Measurements from ENCODE around the gene SLC44A1.

SLC44A1 gene

DNA sequence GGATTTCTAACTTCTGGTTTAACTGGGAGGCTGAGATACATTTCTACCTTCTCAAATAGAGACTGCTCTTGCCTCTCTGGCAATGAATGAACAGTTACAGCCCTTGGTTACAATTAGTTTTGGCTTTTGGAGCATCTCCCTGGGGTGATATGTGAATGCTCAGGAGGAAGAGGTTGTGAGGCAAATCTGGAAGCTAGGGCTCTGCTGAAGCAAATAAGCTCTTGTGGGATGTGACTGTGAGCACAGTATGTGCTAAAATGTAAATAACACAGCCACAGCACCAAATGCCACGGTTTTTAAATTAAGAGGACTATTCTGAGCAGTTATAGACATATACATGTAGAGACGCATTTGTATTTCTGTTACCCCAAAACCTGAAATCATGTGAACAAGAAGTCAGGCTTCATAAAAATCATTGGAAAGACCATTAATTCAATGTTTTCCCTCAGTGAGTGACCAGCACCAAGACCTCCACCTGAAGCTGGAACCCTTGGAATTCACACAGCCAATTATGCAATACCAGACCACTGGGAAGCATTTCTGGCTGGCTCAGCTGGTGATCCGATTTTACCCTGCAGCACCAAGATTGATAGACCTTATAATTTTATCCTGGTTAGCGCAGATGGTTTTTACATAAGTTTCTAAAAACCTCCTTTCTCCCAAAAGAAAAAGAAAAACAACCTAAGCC is 3.0 kb upstream of the SLC44A1 start:
- H3K27me3 ChIP-seq (ENCODE audit: control insufficient read depth, insufficient read depth, low read length, poor library complexity, severe bottlenecking), result no peaks in the 10 kb centered on the region
- peaks cover 11% of the 10 kb centered on the region for H3K4me1 ChIP-seq (ENCODE audit: control insufficient read depth, insufficient read depth, low read length)
- no peaks in the 10 kb centered on the region for H3K9me3 ChIP-seq (ENCODE audit: control insufficient read depth, low read length)
- 67 to 69% methylated on average over 3 to 4 of the region's 4 CpGs for WGBS, 2 experiments
- H3K4me3 ChIP-seq (ENCODE audit: insufficient read depth, low read depth, low read length), result no peak overlapping the region
- H3K36me3 ChIP-seq (ENCODE audit: control insufficient read depth, insufficient read depth, low read length), result no peaks in the 10 kb centered on the region
- no peak overlapping the region for H3K27ac ChIP-seq (ENCODE audit: insufficient read depth, low read depth, low read length, poor library complexity, severe bottlenecking)

DNA sequence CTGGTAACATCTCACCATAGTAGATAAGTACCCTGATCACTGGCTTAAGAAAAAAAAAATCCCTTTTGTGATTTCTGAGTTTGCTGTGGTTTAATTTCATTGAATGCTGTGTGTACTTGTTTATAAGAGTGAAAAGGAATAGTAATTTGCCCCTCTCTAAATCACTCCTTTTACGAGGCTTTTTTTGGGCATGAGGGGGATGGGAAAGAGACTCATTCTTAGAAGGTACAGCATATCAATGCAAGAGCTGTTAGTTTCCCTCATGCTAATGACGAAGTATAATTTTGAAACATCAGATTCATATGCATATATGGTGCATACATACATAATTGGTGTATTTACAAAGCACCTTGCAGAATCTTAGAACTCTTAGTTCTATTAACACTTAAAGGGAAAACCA is 2.4 kb upstream of the SLC44A1 start:
- no peak overlapping the region for H3K4me3 ChIP-seq (ENCODE audit: insufficient read depth, low read depth, low read length)
- no peak overlapping the region for H3K27ac ChIP-seq (ENCODE audit: insufficient read depth, low read depth, low read length, poor library complexity, severe bottlenecking)
- H3K9me3 ChIP-seq (ENCODE audit: control insufficient read depth, low read length), result no peaks in the 10 kb centered on the region
- 60 to 64% methylated on average over 1 of the region's 2 CpGs for WGBS, 2 experiments
- H3K36me3 ChIP-seq (ENCODE audit: control insufficient read depth, insufficient read depth, low read length), result no peaks in the 10 kb centered on the region
- no peaks in the 10 kb centered on the region for H3K27me3 ChIP-seq (ENCODE audit: control insufficient read depth, insufficient read depth, low read length, poor library complexity, severe bottlenecking)
- peaks cover 11% of the 10 kb centered on the region for H3K4me1 ChIP-seq (ENCODE audit: control insufficient read depth, insufficient read depth, low read length)

DNA sequence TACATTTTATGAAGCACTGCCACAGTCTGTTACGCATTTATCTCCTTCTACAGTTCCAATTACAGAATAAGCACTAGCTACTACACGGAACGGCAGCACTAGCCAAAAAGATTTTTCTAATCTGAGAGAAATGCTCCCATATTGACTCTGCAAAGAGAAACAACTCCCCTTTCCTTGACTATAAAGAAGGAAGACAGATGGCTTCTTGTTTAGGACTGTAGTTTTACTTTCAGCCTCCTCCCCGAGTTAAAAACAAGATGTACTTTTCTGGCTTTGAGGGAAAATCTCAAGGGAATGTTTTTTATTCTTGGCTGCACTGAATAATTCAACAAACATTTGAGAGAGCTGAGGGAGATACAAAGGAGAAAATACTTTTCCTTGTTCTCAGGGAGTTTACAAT is 1.9 kb upstream of the SLC44A1 start:
- Histone ChIP-seq H3K36me3 (ENCODE audit: control insufficient read depth, insufficient read depth, low read length) (no peaks in the 10 kb centered on the region), H3K4me3 (ENCODE audit: insufficient read depth, low read depth, low read length) (no peak overlapping the region), H3K9me3 (ENCODE audit: control insufficient read depth, low read length) (no peaks in the 10 kb centered on the region), H3K27me3 (ENCODE audit: control insufficient read depth, insufficient read depth, low read length, poor library complexity, severe bottlenecking) (no peaks in the 10 kb centered on the region), H3K27ac (ENCODE audit: insufficient read depth, low read depth, low read length, poor library complexity, severe bottlenecking) (no peak overlapping the region), H3K4me1 (ENCODE audit: control insufficient read depth, insufficient read depth, low read length) (peaks cover 11% of the 10 kb centered on the region)
- 75 to 76% methylated on average over 4 of the region's 4 CpGs for WGBS, 2 experiments

DNA sequence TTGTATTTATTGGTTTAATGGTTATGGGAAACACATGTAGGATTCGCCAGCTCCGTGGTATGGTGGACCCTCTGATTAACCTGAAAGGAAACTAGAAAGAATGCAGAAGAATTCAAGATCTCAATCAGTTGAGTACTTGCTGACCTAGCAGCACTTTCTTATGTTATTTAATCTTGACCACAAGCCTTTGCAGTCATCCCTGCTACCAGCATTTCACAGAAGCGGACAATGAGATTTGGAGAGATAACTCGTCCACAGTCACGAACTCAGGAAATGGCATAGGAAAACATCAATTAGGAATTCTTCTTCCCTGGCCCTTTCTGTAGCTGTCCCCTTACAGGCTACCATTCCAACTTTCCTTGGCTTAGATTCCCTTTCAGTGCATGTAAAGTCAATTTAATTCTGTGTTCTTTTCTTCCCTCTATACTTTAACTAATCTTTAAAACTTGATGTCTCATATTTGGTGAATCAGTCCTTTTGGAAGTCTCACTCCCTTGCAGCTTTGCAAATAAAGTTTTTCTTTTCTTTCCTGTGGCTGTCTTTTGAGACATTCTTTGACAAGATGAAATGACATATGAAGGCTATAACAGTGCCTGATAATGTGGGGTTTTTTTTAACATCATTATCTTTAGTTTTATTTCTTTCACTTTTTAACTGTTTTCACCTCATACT is 1.3 kb upstream of the SLC44A1 start:
- Histone ChIP-seq H3K27me3 (ENCODE audit: control insufficient read depth, insufficient read depth, low read length, poor library complexity, severe bottlenecking) (no peaks in the 10 kb centered on the region), H3K4me3 (ENCODE audit: insufficient read depth, low read depth, low read length) (no peak overlapping the region), H3K27ac (ENCODE audit: insufficient read depth, low read depth, low read length, poor library complexity, severe bottlenecking) (no peak overlapping the region), H3K4me1 (ENCODE audit: control insufficient read depth, insufficient read depth, low read length) (peaks cover 11% of the 10 kb centered on the region), H3K36me3 (ENCODE audit: control insufficient read depth, insufficient read depth, low read length) (no peaks in the 10 kb centered on the region), H3K9me3 (ENCODE audit: control insufficient read depth, low read length) (no peaks in the 10 kb centered on the region)
- 61 to 63% methylated on average over 5 of the region's 5 CpGs for WGBS, 2 experiments

DNA sequence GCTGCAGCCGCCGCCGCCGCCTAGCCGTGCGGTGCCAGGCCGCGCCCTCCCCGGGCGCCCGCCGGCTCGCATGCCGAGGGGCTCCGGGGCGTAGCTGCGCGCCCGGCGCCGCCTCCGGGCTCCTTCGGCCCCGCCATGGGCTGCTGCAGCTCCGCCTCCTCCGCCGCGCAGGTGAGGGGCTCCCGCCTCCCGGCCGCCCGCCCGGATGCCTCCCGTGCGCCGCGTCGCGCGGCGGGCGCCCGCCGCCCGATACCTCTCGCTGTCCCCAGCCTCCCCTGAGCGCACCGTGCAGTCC is 230 bp downstream of the SLC44A1 start:
- peak overlapping the region; percentile 6 for H3K27ac ChIP-seq (ENCODE audit: insufficient read depth, low read depth, low read length, poor library complexity, severe bottlenecking)
- H3K36me3 ChIP-seq (ENCODE audit: control insufficient read depth, insufficient read depth, low read length), result no peaks in the 10 kb centered on the region
- no peaks in the 10 kb centered on the region for H3K9me3 ChIP-seq (ENCODE audit: control insufficient read depth, low read length)
- H3K4me1 ChIP-seq (ENCODE audit: control insufficient read depth, insufficient read depth, low read length), result peaks cover 11% of the 10 kb centered on the region
- H3K27me3 ChIP-seq (ENCODE audit: control insufficient read depth, insufficient read depth, low read length, poor library complexity, severe bottlenecking), result no peaks in the 10 kb centered on the region
- 0% methylated on average over 48 of the region's 48 CpGs for WGBS, 2 experiments
- peak overlapping the region; percentile 80 for H3K4me3 ChIP-seq (ENCODE audit: insufficient read depth, low read depth, low read length)

DNA sequence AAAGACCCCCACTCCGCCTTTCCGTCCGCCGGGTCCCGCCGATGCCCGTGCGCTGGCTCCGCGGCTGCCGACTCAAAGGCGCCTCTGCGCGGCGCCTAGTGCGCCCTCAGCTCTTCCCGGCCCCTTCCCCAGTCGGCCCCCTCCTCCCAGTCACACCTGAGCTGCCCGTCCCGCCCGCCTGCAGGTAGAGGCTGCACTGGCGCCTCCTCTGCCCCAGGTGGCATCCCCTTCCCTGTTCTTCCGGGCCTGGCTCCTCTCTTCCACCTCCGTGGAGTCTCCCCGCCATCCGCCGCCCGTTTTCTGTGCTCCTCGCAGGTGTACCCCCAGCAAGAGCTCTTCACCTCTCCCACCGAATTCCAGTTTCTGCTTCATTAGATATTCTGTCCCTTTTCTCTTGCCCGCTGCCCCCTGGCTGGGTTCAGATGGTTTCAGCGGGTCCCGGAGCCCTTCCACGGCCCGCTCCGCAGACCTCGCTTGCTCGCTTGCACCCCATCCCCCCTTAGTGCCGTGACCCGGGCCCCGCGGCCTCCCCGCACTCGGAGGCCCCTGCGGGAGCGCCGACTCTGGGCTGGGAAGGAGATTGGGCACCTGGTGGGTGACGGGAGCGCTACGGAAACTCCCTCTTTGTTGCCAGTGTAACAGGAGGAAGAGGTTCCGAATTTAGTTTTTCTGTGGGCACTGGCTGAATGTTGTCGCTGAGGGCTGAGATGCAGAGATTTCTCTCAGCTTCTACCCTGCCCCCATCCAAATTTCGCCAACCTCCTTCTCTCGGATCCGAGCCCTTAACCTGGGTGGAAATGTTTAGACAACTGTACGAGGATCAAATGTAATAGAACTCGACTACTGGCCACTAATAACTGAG is 809 bp downstream of the SLC44A1 start:
- Histone ChIP-seq H3K9me3 (ENCODE audit: control insufficient read depth, low read length) (no peaks in the 10 kb centered on the region), H3K27me3 (ENCODE audit: control insufficient read depth, insufficient read depth, low read length, poor library complexity, severe bottlenecking) (no peaks in the 10 kb centered on the region), H3K36me3 (ENCODE audit: control insufficient read depth, insufficient read depth, low read length) (no peaks in the 10 kb centered on the region), H3K4me1 (ENCODE audit: control insufficient read depth, insufficient read depth, low read length) (peaks cover 11% of the 10 kb centered on the region), H3K27ac (ENCODE audit: insufficient read depth, low read depth, low read length, poor library complexity, severe bottlenecking) (peak overlapping the region; percentile 47), H3K4me3 (ENCODE audit: insufficient read depth, low read depth, low read length) (peak overlapping the region; percentile 80)
- WGBS, 2 experiments, result 0% methylated on average over 55 to 57 of the region's 57 CpGs

DNA sequence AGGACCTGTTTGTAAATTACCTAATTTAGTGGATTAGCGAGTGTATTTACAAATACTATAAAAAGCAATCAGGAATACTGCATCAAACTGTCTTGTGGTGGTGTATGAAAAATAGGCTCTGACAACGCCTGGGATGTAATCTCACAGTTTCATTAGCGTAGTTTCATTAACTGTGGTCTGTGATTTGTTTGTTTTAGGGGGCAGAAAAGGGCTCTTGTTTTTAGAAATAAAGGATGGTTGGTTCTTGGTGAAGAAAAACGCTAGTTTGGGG is 1.4 kb downstream of the SLC44A1 start:
- Histone ChIP-seq H3K9me3 (ENCODE audit: control insufficient read depth, low read length) (no peaks in the 10 kb centered on the region), H3K36me3 (ENCODE audit: control insufficient read depth, insufficient read depth, low read length) (no peaks in the 10 kb centered on the region), H3K27ac (ENCODE audit: insufficient read depth, low read depth, low read length, poor library complexity, severe bottlenecking) (no peak overlapping the region), H3K4me1 (ENCODE audit: control insufficient read depth, insufficient read depth, low read length) (peaks cover 11% of the 10 kb centered on the region), H3K27me3 (ENCODE audit: control insufficient read depth, insufficient read depth, low read length, poor library complexity, severe bottlenecking) (no peaks in the 10 kb centered on the region), H3K4me3 (ENCODE audit: insufficient read depth, low read depth, low read length) (peak overlapping the region; percentile 80)
- 22% methylated on average over 3 to 4 of the region's 4 CpGs for WGBS, 2 experiments

DNA sequence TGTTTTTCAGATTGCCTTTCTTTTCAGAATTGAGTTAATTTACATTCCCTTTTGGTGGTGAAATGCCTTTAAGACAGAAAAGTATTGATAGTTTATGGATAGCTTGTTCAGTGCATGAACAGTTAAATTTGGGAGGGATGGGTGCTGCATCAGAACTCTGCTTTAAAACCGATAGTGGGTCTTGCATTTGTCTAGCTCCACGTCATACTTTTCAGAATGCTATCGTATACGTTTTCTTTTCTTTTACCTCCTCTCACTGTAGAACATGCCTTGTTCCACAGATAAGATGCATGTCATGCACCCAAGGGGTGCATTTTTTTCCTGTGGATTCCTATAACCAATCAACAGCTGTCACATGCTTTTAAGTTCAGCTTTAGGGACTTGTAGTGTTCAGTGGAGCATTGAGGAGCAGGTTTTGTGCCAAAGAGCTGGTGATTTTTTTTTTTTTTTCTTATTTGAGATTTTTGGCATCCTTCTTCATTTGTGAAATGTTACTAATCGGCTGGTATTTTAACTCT is 2.3 kb downstream of the SLC44A1 start:
- Histone ChIP-seq H3K9me3 (ENCODE audit: control insufficient read depth, low read length) (no peaks in the 10 kb centered on the region), H3K4me1 (ENCODE audit: control insufficient read depth, insufficient read depth, low read length) (peaks cover 6% of the 10 kb centered on the region), H3K4me3 (ENCODE audit: insufficient read depth, low read depth, low read length) (no peak overlapping the region), H3K36me3 (ENCODE audit: control insufficient read depth, insufficient read depth, low read length) (no peaks in the 10 kb centered on the region), H3K27me3 (ENCODE audit: control insufficient read depth, insufficient read depth, low read length, poor library complexity, severe bottlenecking) (no peaks in the 10 kb centered on the region), H3K27ac (ENCODE audit: insufficient read depth, low read depth, low read length, poor library complexity, severe bottlenecking) (no peak overlapping the region)
- WGBS, 2 experiments, result 80 to 87% methylated on average over 4 to 5 of the region's 5 CpGs

DNA sequence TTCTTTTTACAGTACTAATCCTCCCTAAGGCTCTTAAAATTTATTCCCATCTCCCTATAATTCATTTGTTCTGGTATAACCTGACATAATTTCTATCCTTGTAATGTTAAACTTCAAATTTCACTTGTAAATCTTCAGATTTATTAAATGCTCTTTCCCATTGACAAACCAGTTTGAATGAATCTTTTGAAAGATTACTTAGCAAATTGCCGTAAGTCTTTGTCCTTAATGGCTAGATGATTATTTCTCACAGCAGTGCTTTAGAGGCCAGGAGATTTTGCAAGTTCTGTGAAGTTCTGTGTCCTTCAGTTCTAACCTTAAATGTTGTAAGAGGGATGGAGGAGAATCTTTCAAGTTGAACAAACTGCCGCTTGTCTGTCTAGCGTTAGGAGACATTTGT is 4.2 kb downstream of the SLC44A1 start:
- no peaks in the 10 kb centered on the region for H3K27me3 ChIP-seq (ENCODE audit: control insufficient read depth, insufficient read depth, low read length, poor library complexity, severe bottlenecking)
- no peak overlapping the region for H3K4me3 ChIP-seq (ENCODE audit: insufficient read depth, low read depth, low read length)
- H3K4me1 ChIP-seq (ENCODE audit: control insufficient read depth, insufficient read depth, low read length), result peaks cover 6% of the 10 kb centered on the region
- WGBS, 2 experiments, result 90 to 93% methylated on average over 3 of the region's 3 CpGs
- H3K9me3 ChIP-seq (ENCODE audit: control insufficient read depth, low read length), result no peaks in the 10 kb centered on the region
- H3K27ac ChIP-seq (ENCODE audit: insufficient read depth, low read depth, low read length, poor library complexity, severe bottlenecking), result no peak overlapping the region
- no peaks in the 10 kb centered on the region for H3K36me3 ChIP-seq (ENCODE audit: control insufficient read depth, insufficient read depth, low read length)

DNA sequence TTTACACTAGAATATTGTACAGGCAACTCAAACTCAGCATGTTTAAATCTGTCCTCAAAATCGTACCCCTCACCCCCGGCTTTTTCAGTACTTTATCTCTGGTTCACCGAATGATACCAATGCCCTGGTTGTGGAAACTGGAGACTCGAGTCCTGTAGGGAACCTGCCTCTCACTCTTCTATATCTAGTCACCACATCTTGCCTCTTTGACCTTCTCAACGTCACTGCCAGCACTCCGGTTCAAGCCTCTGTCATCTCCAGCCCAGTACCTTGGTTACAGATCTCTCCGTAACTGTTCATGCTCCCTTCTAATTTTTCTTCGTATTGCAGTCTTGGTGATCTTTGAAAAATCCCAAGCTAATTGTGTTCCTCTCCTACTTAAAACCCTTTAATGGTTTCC is 6.7 kb downstream of the SLC44A1 start:
- Histone ChIP-seq H3K27ac (ENCODE audit: insufficient read depth, low read depth, low read length, poor library complexity, severe bottlenecking) (no peak overlapping the region), H3K36me3 (ENCODE audit: control insufficient read depth, insufficient read depth, low read length) (no peaks in the 10 kb centered on the region), H3K9me3 (ENCODE audit: control insufficient read depth, low read length) (no peaks in the 10 kb centered on the region), H3K4me1 (ENCODE audit: control insufficient read depth, insufficient read depth, low read length) (peaks cover 1% of the 10 kb centered on the region), H3K27me3 (ENCODE audit: control insufficient read depth, insufficient read depth, low read length, poor library complexity, severe bottlenecking) (no peaks in the 10 kb centered on the region), H3K4me3 (ENCODE audit: insufficient read depth, low read depth, low read length) (no peak overlapping the region)
- 92 to 94% methylated on average over 8 of the region's 8 CpGs for WGBS, 2 experiments

All from ectodermal cell (in vitro differentiated cells).